Fibroblast of skin of right quadriceps (primary cell): ENCODE measurements around the gene FLT4.
"Not testable (repeated sequence)": the region's sequence is repeated elsewhere in the genome, so short reads cannot be mapped to it uniquely, and the experiment has no call there.

Experiments used
- DNase-seq: peaks from one replicate; pipeline ENCODE4 v3.0.0-alpha.2; 2013

Gene FLT4

DNA sequence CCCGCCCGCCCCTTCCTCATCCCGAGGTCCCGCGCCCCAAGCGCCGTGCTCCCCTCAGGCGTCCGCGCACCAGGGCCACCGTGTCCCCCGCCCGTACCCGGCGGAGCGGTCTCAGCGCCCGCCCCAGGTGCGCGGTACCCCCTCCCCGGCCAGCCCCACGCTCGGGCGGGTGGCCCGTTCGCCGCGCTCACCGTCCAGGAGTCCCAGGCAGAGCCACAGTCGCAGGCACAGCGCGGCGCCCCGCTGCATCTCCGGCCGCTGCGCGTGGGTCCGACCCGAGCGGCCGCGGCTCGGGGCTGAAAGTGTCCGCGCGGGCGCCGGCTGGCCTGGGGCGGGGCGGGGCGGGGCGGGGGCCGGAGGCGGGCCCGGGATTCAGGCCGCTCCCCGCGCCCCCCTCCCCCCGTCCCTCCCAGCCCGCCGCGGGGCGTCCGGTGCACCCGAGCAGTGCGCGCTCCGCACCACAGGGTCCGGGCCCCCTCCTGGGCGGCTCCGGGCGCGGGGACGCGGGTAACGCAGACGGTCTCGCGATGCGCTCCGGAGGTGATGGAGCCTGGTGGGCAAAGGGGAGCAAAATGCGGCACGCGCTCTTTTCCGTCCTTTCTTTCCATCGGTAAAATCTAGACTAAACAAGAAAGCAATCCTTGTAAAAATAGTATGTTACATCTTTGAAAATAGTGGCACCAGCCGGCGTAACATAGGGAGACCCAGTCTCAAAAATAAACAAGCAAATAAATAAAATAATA lies at the start of gene FLT4:
Gene FLT4 (minus strand): TSS at position 304 of the 743 bp plus-strand sequence. CDS start 55 bp downstream, at position 249.
- DNase-seq: no peak

DNA sequence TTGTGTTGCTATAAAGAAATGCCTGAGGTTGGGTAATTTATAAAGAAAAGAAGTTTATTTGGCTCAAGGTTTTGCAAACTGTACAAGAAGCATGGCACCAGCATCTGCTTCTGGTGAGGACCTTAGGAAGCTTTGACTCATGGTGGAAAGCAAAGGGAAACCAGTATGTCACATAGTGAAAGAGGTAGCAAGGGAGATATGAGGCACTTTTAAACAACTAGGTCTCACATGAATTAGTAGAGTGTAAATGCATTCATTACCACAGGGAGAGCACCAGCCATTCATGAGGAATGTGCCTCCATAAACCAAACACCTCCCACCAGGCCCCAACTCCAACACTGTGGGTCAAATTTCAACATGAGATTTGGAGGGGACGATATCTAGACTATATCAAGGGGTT lies 49.6 kb upstream of the FLT4 start:
- no peak for DNase-seq

DNA sequence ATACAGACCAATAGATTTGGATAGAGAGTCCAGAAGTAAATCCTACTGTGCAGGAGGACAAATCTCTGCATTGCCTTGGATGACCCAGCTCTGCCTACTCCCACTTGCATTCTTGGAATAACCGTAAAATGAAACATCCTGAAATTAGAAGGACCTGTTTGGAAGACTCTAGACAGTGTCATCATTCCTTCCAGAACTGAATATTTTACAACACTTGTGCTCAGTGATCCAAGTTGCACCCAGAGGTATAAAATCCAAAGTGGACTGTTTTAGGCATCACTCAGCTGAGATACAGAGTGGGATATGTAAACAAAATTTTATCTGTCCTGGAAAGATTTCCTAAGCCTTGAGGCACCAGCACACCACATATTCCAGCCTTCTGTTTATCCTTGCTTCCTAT lies 46.7 kb upstream of the FLT4 start:
- DNase-seq: no peak

DNA sequence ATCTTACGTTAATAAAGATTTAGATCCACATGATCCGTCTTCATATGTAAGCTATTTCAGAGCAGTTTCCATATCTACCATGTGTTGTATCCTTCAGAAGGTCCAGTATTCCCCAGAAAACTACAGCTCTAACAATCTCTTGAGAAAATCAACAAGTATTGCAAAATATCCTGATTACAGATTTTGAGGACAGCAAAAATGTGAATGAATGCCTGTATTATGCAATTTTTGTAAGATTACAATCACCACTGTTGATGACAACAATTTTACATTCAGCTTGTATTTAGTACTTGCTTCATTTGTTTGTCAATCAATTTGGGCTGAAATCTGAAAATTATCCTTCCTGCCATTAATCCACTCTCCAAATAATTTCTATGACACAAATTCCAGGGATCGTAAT lies 43.0 kb upstream of the FLT4 start:
- DNase-seq: no peak

DNA sequence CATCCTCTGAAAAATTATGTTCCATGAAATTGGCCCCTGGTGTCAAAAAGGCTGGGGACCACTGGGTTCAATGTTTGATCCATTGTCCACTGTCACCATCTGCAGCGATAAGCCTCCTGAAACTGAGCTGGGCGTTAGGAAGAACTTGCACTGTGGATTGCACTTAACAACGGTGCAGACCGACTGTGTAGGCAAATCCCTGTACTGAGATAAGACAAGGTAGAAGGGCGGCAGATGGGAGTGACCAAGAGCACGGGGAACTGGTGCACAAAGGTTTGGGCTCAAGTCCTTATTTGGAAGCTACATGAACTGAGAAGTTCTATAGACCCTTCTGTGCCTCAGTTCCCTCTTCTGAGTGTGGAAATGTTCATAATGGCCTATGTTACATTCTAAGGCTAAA lies 41.6 kb upstream of the FLT4 start:
- DNase-seq: no peak

DNA sequence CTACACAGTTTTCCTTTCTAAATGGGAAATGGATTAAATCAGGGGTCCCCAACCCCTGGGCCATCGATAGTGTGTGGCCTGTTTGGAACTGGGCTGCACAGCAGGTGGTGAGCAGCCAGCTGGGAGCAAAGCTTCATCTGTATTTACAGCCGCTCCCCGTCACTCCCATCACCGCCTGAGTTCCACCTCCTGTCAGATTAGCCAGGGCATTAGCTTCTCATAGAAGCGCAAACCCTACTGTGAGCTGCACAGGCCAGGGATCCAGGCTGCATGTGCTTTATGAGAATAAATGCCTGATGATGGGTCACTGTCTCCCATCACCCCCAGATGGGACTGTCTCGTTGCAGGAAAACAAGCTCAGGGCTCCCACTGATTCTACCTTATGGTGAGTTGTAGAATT lies 41.2 kb upstream of the FLT4 start:
- no peak for DNase-seq

DNA sequence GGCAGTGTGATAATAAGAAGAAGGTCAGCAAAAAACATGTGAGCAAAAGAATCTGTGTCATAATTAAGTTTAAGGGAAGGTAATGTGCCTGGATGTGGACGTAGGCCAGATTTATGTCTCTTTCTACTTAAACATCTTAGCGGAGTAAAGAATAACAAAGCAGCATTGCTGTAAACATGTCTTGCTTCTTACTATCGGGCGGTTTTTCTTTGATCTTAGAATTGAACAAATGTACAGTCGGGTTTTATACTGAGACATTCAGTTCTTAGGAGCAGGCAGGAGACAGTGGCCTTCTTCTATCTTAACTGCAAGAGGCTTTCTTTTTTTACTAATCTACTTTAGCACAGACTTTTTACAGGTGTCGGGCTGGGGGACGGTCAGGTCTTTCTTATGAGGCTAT lies 40.4 kb upstream of the FLT4 start:
- DNase-seq: no peak

DNA sequence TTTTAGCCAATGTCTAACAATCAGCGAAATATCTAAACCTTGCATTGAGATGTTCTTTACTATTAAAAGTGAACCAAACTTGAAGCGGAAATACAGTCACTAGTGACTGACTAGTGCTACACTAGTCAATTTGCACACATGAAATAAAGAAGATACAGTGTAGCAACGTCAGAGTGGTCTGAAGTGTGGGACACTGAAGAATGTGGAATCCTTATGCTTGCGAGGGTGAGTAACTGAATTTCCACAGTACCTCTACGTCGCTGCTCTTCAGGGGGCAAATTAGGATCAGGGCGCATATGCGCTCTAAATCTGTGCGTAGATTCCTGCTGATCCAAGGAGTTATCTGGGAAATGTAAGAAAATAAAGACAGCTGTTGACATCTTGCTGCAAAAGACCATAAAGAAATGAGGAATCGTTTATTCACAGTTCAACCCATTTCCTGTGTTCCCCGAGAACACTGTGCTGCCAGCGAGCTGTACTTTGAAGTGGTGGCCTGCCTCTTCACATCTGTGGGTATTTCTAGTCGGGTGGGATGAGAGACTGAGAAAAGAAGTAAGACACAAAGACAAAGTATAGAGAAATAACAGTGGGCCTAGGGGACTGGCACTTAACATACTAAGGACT lies 39.8 kb upstream of the FLT4 start:
- DNase-seq: peak; percentile 8

DNA sequence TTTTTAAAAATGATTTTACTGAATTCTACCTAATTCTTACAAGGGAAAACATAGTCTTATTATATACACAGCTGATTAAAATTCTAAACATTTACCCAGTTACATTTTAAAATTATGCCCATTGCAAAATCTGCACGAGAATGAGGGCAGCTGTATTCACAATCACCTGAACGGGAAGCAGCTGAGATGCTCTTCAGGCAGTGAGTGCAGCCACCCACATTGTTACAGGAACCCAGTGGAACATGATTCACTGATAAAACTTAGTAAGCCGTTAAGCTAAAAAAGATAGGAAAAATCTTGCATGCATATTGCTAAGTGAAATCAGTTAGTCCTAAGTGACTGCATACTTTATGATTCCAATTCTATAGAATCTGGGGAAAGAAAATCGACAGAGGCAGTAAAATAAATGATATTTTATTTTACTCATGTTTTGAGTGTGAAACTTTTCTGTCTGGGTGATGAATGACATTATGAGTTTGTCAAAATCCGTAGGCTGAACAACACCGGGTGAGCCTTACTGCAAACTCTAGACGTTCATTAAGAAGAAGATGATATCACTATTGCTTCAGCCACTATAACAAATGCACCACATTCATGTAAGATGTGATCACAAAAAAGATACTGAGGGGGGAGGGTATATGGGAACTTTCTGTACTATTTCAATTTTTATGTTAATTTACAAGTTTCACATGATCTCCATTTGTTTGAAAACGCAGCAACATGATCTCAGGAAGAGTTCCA lies 39.1 kb upstream of the FLT4 start:
- DNase-seq: no peak

DNA sequence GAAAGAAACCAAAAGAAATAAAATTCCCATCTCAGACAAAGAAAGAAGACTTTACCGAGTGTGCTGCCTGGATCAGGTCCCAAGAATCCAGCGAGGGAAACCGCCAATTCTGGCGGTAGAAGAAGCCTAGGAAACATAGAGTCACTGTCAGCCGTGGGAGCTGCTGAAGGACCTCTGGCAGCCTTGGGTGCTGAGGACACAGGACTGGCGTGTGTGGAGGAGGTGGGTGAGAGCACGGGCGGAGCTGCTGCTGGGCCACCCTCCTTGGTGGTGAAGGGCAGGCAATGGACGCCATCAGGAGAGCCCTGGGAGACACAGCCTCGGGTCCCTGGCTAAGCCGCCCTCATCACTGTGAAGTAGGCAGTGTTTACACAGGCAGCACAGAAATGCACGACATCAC lies 37.4 kb upstream of the FLT4 start:
- not testable (repeated sequence) for DNase-seq

DNA sequence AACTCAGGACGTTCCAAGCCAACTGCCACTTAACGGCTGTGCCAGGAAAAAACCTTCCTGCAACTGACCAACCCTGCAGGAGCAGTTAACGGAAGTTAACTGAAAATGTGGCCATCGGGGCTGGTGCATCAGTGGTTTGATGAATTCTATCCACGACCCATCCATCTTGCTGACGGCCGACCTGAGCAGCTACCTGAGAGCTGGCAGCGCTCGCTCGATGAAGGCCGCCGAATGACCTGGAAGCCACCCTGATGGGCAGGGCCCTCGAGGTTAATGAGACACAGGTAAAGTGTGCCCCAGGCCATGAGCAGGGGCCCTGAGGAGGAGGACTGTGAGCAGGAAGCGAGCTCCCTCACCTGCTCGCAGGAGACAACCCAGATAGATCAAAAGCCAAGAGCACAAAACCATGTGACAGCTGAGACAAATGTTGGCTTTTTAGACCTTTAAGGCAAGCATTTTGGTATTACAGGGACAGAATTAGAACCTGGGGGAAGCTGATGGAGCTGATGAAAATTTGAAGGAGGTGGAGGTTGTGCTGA lies 35.3 kb upstream of the FLT4 start:
- no peak for DNase-seq

DNA sequence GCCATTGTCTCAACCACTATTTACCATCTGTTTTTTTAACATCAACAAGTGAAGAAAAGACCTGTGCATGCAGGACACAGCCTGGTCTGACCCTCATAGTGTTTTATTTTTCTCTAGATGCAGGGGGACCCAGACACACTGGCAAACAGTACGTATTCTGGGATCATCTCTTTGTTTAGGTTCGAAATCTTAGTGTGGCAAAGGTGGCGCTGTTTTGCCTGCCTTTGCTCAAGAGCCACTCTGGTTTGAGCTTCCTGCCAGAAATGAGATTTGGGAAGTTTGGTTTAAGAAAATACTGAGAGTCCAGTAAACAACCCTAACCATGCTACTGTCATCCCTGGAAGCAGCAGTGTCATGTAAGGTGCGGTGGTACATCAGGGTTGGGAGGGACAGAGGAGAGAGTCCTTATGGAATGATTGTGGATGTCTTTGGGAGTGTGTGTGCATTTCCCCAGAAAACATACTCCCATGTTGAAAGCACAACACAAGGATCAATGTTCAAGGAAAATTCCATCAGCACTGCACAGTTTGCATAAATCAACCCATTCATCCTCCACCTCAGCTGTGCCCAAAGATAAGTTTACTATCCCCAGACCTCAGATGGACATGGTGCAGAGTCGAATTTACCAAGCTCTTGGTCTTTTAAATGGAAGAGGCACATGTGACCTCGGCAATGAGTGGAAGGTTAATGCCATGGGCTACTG lies 34.0 kb upstream of the FLT4 start:
- no peak for DNase-seq

DNA sequence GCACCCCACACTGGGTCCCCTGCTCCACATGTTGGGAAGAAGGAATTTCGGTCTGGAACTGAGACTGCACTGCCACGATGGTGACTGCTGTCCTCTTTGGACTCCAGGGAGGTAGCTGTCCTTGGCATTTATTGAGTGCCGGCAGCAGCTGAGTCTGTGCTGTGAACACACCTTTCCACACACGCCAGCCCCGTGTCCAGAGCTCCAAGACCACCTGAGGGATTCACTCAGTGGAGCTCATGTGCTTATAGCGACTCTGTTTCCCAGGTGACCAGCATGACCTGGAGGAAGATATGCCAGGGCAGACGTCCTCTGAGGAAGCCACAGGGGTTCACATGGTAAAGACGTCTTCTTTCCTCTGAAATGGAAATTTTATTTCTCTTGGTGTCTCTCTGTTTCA lies 33.2 kb upstream of the FLT4 start:
- no peak for DNase-seq

DNA sequence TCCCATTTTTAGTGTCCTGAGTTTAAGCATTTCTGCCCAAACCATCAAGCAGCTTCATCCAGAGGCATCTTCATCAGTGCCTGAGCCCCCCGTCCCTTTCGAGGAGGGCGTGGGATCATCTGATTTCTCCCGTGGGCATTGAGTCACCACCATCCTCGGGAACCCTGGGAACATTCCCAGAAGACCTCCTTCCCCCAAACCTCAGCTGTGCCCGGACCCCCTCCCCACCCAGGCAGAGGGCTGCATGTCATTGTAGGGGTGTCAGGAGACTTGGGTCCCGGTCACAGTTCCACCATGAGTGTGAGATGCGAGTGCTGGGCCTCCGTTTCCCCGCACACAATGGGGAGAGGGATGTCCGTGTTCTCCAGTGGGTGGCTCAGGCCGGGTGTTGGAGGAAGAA lies 32.6 kb upstream of the FLT4 start:
- DNase-seq: not testable (repeated sequence)

DNA sequence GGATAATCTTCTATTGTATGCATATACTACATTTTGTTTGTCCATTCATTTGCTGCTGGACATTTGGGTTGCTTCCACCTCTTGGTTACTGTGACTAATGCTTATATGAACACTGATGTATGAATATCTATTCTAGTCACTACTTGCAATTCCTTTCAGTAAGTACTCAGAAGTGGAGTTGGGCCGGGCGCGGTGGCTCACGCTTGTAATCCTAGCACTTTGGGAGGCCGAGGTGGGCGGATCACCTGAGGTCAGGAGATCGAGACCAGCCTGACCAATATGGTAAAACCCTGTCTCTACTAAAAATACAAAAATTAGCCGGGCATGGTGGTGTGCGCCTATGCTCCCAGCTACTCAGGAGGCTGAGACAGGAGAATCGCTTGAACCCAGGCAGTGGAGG lies 28.9 kb upstream of the FLT4 start:
- not testable (repeated sequence) for DNase-seq

DNA sequence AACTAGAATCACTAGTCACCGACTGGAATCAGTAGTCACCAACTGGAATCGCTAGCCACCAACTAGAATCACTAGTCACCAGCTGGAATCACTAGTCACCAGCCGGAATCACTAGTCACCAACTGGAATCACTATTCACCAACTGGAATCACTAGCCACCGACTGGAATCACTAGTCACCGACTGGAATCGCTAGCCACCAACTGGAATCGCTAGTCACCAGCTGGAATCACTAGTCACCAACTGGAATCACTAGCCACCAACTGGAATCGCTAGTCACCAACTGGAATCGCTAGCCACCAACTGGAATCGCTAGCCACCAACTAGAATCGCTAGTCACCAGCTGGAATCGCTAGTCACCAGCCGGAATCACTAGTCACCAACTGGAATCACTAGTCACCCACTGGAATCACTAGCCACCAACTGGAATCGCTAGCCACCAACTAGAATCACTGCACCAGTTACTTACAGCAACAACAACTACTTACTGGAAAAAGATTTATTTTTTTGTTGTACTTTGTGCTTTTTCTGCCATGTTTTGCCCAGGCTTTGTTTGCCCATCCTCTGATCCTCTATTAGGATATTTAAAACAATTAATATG lies 25.7 kb upstream of the FLT4 start:
- no peak for DNase-seq

DNA sequence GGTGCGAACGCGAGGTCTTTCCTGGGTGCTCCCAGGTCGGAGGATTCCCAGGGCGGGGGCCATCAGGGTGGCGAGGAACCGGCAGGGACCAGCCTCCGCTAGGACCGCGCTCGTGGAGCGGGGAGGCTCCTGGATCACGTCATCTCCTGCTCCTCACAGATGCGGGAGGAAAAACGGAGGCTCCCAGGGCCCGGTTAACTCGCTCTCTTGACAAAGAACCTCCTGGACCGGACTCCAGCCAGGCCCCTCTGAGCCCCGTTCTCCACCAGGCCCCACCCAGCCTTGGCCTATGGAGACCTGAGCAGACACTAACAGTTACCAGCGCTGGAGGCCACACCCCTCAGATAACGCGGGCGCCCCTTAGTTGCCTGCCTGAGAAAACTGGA lies 24.7 kb upstream of the FLT4 start:
- DNase-seq: not testable (repeated sequence)

DNA sequence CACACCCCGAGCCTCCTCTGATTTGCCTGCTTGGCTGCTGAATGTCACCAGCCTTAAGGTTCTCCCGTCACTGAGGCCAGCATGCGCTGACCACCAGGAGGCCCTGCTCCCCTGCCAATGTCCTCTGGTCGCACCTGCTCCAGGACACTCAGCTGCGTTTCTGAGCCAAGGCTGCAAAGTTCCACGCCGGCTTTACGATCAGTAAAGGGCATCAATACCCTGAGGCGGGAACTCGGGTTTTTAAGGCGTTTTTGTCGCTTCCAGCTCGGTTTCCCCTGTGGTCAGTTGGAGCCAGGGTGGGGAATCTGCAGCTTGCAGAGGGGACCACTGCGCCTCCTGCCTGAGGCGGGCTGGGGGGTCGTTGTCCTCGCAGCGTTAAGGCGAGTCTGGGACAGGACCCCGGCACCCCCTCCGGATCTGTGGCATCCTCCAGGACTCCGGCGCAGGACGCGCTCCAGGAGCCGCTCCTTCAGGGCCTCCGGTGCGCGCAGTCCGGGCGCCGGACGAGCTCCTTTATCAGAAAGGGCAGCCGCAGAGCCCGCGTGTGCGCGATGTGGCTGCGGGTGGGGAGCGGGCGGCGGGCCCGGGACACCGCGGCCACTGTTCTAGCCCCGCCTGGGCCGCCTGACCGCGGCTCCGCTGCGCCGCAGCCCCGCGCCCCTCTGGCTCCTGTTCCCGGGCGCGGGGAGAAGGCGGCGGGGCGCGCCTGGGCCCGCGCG lies 24.1 kb upstream of the FLT4 start:
- DNase-seq: no peak

DNA sequence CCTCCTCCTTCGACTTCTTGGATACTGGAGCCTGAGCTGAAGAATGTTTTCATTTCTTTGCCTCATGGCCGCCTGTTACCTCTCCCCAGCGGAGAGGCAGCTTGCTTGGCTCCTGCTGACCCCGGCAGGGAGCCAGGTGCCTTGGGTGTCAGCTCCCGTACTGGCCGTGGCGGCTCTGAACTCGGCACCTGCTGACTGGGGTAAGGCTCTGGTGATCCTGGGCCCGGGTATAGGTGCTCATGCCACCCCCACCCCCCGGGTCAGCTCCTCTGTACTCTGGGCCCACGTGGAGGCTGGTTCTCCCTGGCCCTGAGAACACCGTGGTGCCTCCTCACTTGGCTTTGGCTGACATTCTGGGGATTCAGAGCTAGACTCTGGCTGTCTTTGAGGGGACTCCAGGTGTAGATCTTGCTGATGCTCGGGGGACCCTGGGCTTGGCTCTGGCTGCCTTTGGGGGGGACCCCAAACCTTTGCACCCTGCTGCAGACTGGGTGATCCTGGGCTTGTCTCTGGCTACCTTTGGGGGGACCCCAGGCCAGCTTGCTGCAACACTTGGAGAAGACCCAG lies 22.6 kb upstream of the FLT4 start:
- not testable (repeated sequence) for DNase-seq

DNA sequence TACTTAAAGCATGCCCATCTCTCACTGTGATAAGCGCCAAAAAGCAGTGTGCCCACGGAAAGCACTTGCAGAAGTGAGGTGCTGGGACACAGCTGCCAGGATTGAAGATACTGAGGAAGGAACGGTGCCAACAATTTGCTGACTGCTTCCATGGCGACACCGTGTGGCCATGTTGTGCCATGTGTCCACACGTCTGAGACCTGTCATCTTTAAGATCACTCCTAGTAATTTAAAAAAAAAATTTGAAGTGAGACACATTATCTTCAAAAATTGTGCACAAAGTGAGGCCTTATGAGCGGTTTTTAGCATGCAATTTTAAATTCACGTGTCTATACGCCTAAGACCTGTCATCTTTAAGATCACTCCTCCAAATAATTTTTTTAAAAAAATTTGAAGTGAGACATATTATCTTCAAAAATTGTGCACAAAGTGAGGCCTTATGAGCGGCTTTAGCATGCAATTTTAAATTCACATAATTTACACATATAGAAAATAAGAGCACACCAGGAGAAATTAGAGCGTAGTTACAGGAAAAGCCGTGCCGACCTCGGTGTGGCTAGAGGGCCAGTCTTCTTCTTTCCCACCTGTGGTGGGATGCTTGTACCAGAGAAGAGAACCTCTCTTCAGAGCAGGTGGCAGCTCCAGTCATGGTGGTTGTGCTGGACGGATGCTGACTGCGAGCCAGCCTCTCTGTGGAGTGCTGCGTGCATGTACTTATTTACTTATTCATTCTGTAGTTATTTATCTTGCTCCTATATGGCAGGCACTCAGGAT lies 21.4 kb upstream of the FLT4 start:
- peak; percentile 21 for DNase-seq

DNA sequence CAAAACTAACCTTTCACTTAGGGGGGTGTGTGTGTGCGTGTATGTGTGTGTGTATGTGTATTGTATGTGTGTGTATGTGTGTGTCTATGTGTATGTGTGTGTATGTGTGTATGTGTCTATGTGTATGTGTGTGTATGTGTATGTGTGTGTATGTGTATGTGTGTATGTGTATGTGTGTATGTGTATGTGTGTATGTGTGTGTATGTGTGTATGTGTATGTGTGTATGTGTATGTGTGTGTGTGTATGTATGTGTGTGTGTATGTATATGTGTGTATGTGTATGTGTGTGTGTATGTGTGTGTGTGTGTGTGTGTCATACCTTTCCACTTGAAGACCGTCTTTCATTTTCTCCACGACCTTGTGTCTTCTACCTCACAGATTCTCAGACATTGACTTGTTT lies 20.8 kb upstream of the FLT4 start:
- no peak for DNase-seq
